ENCODE results near the gene PHC2.
"Not testable (repeated sequence)": the region's sequence is repeated elsewhere in the genome, so short reads cannot be mapped to it uniquely, and the experiment has no call there.

Gene PHC2

GRCh38 chr1:33294071-33295010 lies 136.6 kb downstream of the PHC2 start:
- Histone ChIP-seq H3K36me3 (replicated peaks) (peaks cover 18% of the 10 kb centered on the region), H3K27me3 (replicated peaks) (no peaks in the 10 kb centered on the region), H3K4me3 (ENCODE audit: low read depth, low read length) (no peak overlapping the region), H3K27ac (no peak overlapping the region)
- in situ Hi-C loops (cut with HindIII; ENCODE audit: low pct_ligation_motif_present, low sequenced_read_pairs), result no loop called here
- no peak for TF ChIP-seq CTCF (IDR thresholded peaks at IDR 0.05; ENCODE audit: low read depth, low read length, missing control alignments)
- DNase-seq, result no peak

- no peak for TF ChIP-seq CTCF (IDR thresholded peaks at IDR 0.05; ENCODE audit: low read depth, low read length, missing control alignments)
- no peaks in the 10 kb centered on the region for H3K27me3 ChIP-seq (replicated peaks)
- H3K27ac ChIP-seq, result no peak overlapping the region
- no peak overlapping the region for H3K4me3 ChIP-seq (ENCODE audit: low read depth, low read length)
- peaks cover 15% of the 10 kb centered on the region for H3K36me3 ChIP-seq (replicated peaks)
- no peak for DNase-seq
- in situ Hi-C loops (cut with HindIII; ENCODE audit: low pct_ligation_motif_present, low sequenced_read_pairs), result no loop called here
These were observed 138.1 kb downstream of the PHC2 start for GRCh38 chr1:33292726-33293340.

GRCh38 chr1:33290615-33291014 lies 140.3 kb downstream of the PHC2 start:
- H3K27me3 ChIP-seq (replicated peaks), result not testable (repeated sequence)

GRCh38 chr1:33289858-33290154 lies 141.1 kb downstream of the PHC2 start:
- no peak for DNase-seq
- no peak overlapping the region for H3K4me3 ChIP-seq (ENCODE audit: low read depth, low read length)
- in situ Hi-C loops (cut with HindIII; ENCODE audit: low pct_ligation_motif_present, low sequenced_read_pairs), result no loop called here
- TF ChIP-seq CTCF (IDR thresholded peaks at IDR 0.05; ENCODE audit: low read depth, low read length, missing control alignments), result no peak
- peaks cover 4% of the 10 kb centered on the region for H3K36me3 ChIP-seq (replicated peaks)
- no peaks in the 10 kb centered on the region for H3K27me3 ChIP-seq (replicated peaks)
- no peak overlapping the region for H3K27ac ChIP-seq

More at GRCh38 chr1:33290615-33291014, 140.3 kb downstream of the PHC2 start:
- H3K27ac ChIP-seq; H3K36me3 ChIP-seq (replicated peaks); DNase-seq; H3K4me3 ChIP-seq (ENCODE audit: low read depth, low read length); in situ Hi-C loops (cut with HindIII; ENCODE audit: low pct_ligation_motif_present, low sequenced_read_pairs): not testable (repeated sequence)

- Histone ChIP-seq H3K27ac (no peak overlapping the region), H3K27me3 (replicated peaks) (no peaks in the 10 kb centered on the region), H3K36me3 (replicated peaks) (peaks cover 5% of the 10 kb centered on the region), H3K4me3 (ENCODE audit: low read depth, low read length) (no peak overlapping the region)
- no peak for DNase-seq
- no peak for TF ChIP-seq CTCF (IDR thresholded peaks at IDR 0.05; ENCODE audit: low read depth, low read length, missing control alignments)
- in situ Hi-C loops (cut with HindIII; ENCODE audit: low pct_ligation_motif_present, low sequenced_read_pairs), result no loop called here
These were observed 141.7 kb downstream of the PHC2 start for GRCh38 chr1:33288976-33289857.

- Histone ChIP-seq H3K27me3 (replicated peaks) (no peaks in the 10 kb centered on the region), H3K4me3 (ENCODE audit: low read depth, low read length) (no peak overlapping the region), H3K36me3 (replicated peaks) (peaks cover 7% of the 10 kb centered on the region), H3K27ac (no peak overlapping the region)
- TF ChIP-seq CTCF (IDR thresholded peaks at IDR 0.05; ENCODE audit: low read depth, low read length, missing control alignments), result no peak
- in situ Hi-C loops (cut with HindIII; ENCODE audit: low pct_ligation_motif_present, low sequenced_read_pairs), result no loop called here
- no peak for DNase-seq
These were observed 143.6 kb downstream of the PHC2 start for GRCh38 chr1:33287317-33287716.

Measured in brain microvascular endothelial cell (primary cell).